HUES6 (cell line): ENCODE data around the gene ANHX.
A peak's percentile ranks its signal among the peaks of the same experiment; 100 is the strongest.

Source experiments
- H3K27ac ChIP-seq: 2 replicates; pipeline ENCODE4 v1.7.0; 2013; ENCODE audit warnings: low read depth, mild to moderate bottlenecking, low read length, inconsistent platforms
- H3K27me3 ChIP-seq: 2 replicates; pipeline ENCODE4 v1.6.1; 2013; ENCODE audit warnings: low read length; ENCODE audit not compliant: control insufficient read depth, insufficient read depth
- H3K36me3 ChIP-seq: 2 replicates; pipeline ENCODE4 v1.6.1; 2013; ENCODE audit warnings: low read length; ENCODE audit not compliant: control insufficient read depth, insufficient read depth
- H3K4me1 ChIP-seq: 2 replicates; pipeline ENCODE4 v1.6.1; 2013; ENCODE audit warnings: low read length; ENCODE audit not compliant: control insufficient read depth, insufficient read depth
- H3K4me3 ChIP-seq: 2 replicates; pipeline ENCODE4 v1.5.1; 2013; ENCODE audit warnings: low read depth, low read length
- H3K9ac ChIP-seq: one replicate; pipeline ENCODE4 v1.6.1; 2013; ENCODE audit warnings: mild to moderate bottlenecking, low read length
- H3K9me3 ChIP-seq: 2 replicates; pipeline ENCODE4 v1.6.1; 2013; ENCODE audit warnings: low read depth, low read length; ENCODE audit not compliant: control insufficient read depth, insufficient read depth

ANHX gene

GRCh38 chr12:133203344-133204263 lies 32.1 kb downstream of the ANHX start:
- Histone ChIP-seq H3K4me3 (0 out of 2 replicates have a peak overlapping the region, but pooled peaks have one; percentile 30), H3K4me1 (no peaks in the 10 kb centered on the region), H3K27ac (no peak overlapping the region), H3K9me3 (peaks cover 81% of the 10 kb centered on the region), H3K36me3 (peaks cover 49% of the 10 kb centered on the region), H3K9ac (no peak overlapping the region), H3K27me3 (no peaks in the 10 kb centered on the region)

DNA sequence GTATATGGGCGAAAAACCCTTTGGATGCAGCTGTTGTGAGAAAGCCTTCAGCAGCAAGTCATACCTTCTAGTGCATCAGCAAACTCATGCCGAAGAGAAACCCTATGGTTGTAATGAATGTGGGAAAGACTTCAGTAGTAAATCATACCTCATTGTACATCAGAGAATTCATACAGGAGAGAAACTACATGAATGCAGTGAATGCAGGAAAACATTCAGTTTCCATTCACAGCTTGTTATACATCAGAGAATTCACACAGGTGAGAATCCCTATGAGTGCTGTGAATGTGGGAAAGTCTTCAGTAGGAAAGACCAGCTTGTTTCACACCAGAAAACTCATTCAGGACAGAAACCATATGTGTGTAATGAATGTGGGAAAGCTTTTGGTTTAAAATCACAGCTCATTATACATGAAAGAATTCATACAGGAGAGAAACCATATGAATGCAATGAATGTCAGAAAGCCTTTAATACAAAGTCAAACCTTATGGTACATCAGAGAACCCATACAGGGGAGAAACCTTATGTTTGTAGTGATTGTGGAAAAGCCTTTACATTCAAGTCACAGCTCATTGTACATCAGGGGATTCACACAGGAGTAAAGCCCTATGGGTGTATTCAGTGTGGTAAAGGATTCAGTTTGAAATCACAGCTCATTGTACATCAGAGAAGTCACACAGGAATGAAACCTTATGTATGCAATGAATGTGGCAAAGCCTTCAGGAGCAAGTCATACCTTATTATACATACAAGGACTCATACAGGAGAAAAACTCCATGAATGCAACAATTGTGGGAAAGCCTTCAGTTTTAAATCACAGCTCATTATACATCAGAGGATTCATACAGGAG lies 33.0 kb downstream of the ANHX start:
- Histone ChIP-seq H3K27ac (no peak overlapping the region), H3K27me3 (no peaks in the 10 kb centered on the region), H3K36me3 (peaks cover 49% of the 10 kb centered on the region), H3K9ac (no peak overlapping the region), H3K9me3 (peaks cover 72% of the 10 kb centered on the region), H3K4me1 (no peaks in the 10 kb centered on the region), H3K4me3 (0 out of 2 replicates have a peak overlapping the region, but pooled peaks have one; percentile 0)

DNA sequence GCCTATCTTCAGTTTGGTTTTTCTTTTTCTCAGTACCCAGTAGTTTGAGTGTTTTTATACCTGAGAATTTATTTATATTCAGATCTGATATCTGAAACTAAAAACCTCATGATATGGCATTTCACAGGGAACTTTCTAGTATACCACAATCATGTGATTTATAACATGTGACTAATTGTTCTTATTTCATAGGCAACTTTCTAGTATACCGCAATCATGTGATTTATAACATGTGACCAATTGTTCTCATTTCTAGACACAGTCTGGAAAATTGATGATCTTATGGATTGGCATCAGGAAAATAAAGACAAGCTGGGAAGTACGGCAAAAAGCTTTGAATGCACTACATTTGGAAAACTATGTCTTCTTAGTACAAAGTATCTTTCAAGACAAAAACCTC lies 33.8 kb downstream of the ANHX start:
- Histone ChIP-seq H3K36me3 (peaks cover 49% of the 10 kb centered on the region), H3K9me3 (peaks cover 64% of the 10 kb centered on the region), H3K27ac (no peak overlapping the region), H3K27me3 (no peaks in the 10 kb centered on the region), H3K4me1 (no peaks in the 10 kb centered on the region), H3K9ac (no peak overlapping the region), H3K4me3 (peak overlapping the region; percentile 0; the same call in 1 of the 2 replicates)

DNA sequence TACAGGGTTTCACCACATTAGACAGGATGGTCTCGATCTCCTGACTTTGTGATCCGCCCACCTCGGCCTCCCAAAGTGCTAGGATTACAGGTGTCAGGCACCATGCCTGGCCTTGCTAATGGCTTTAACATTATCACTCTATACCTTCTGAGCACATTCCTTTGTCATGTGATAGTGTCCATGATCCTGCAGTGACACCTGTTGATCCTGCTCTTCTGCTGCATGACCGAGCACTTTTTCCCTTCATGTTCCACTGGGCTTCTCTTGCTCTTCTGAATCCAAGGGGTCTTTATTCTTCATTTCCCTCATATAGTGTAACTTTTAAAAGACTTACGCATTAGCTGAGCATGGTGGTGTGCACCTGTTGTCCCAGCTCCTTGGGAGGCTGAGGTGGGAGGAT lies 42.8 kb downstream of the ANHX start:
- H3K27me3 ChIP-seq: no peaks in the 10 kb centered on the region
- H3K27ac ChIP-seq: no peak overlapping the region
- no peaks in the 10 kb centered on the region for H3K4me1 ChIP-seq
- no peak overlapping the region for H3K4me3 ChIP-seq
- H3K36me3 ChIP-seq: peaks cover 85% of the 10 kb centered on the region
- peaks cover 81% of the 10 kb centered on the region for H3K9me3 ChIP-seq
- no peak overlapping the region for H3K9ac ChIP-seq

- H3K36me3 ChIP-seq: peaks cover 99% of the 10 kb centered on the region
- H3K4me3 ChIP-seq: no peak overlapping the region
- no peak overlapping the region for H3K27ac ChIP-seq
- no peaks in the 10 kb centered on the region for H3K27me3 ChIP-seq
- no peak overlapping the region for H3K9ac ChIP-seq
- no peaks in the 10 kb centered on the region for H3K4me1 ChIP-seq
- H3K9me3 ChIP-seq: peaks cover 92% of the 10 kb centered on the region
Observed at GRCh38 chr12:133190176-133190575, 45.5 kb downstream of the ANHX start.

DNA sequence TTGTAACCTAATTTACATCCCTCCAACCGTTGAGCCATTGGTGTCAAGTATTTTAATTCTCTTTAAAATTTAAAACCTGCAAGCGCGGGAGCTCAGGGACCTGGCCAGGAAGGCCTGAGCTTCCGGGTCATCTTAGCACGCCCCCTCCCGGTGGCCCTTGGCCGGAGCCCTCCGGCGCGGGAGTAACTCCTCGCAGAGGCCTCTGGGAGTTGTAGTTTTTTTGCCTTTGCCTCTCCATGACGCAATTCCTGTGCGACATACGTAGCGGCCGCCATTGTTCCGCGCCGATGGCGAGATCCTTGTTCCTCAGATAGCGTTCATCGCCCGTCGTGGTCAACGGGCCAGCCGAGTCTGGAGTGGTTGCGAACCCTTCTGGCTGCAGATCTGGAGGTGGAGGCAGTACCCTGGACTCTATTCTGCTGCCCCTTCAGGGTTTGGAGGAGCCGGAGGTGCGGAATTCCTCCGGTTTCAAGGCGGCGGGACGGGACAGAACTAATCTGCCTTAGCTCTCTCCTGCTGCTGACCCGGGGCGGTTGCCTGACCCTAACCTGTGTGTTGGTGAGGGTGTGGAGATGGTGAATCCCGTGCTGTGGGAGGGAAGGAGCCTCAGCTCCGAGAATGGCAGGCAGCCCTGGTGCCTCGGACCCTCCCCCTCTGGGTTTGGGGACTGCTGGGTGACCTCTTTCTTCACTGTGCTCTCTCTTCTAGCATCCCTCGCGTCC lies 54.3 kb downstream of the ANHX start, which contains the start of gene ZNF268:
ZNF268 (plus strand) TSS at position 258 of the 722 bp plus-strand sequence. CDS start 503 bp downstream, outside the sequence.
- H3K4me3 ChIP-seq: peak within 1 kb of the TSS; percentile 94
- peaks cover 72% of the 10 kb centered on the region for H3K9me3 ChIP-seq
- H3K9ac ChIP-seq: peak within 1 kb of the TSS; percentile 91
- no peaks in the 10 kb centered on the region for H3K27me3 ChIP-seq
- H3K36me3 ChIP-seq: peaks cover 42% of the 10 kb centered on the region
- H3K27ac ChIP-seq: peak within 1 kb of the TSS; percentile 56; the same call in 1 of the 2 replicates
- H3K4me1 ChIP-seq: no peaks in the 10 kb centered on the region

DNA sequence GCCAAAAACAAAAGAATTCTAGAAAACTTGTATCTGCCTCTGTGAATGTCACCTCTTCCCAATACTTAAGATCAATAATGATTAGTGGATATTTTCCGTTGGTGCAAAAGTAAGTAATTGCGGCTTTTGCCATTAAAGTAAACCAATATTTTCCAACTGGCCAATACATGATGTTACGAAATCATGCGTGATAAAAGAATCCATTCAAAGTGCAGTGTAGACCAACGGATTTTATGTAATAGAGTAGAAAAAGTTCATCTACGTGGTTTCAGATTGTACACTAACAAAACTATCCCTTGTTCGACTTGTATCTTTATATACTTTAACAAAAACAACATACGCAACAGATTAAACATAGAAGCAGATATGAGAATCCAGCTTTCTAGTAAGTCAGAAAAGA lies 55.0 kb downstream of the ANHX start:
- H3K27ac ChIP-seq: no peak overlapping the region
- 0 out of 2 replicates have a peak overlapping the region, but pooled peaks have one; percentile 94 for H3K4me3 ChIP-seq
- peaks cover 34% of the 10 kb centered on the region for H3K36me3 ChIP-seq
- H3K9ac ChIP-seq: no peak overlapping the region
- H3K4me1 ChIP-seq: no peaks in the 10 kb centered on the region
- H3K9me3 ChIP-seq: peaks cover 69% of the 10 kb centered on the region
- H3K27me3 ChIP-seq: no peaks in the 10 kb centered on the region

- Histone ChIP-seq H3K4me1 (no peaks in the 10 kb centered on the region), H3K27me3 (no peaks in the 10 kb centered on the region), H3K4me3 (no peak overlapping the region), H3K9ac (no peak overlapping the region), H3K27ac (no peak overlapping the region), H3K9me3 (peaks cover 74% of the 10 kb centered on the region), H3K36me3 (no peaks in the 10 kb centered on the region)
Observed at GRCh38 chr12:133174901-133175300, 60.8 kb downstream of the ANHX start.

GRCh38 chr12:133172491-133172890 lies 63.2 kb downstream of the ANHX start:
- H3K27ac ChIP-seq: no peak overlapping the region
- H3K9ac ChIP-seq: no peak overlapping the region
- no peaks in the 10 kb centered on the region for H3K27me3 ChIP-seq
- H3K36me3 ChIP-seq: no peaks in the 10 kb centered on the region
- no peak overlapping the region for H3K4me3 ChIP-seq
- peaks cover 79% of the 10 kb centered on the region for H3K9me3 ChIP-seq
- H3K4me1 ChIP-seq: no peaks in the 10 kb centered on the region
